HG03064 (cell line): ENCODE measurements around the gene ZCCHC7.
A peak's percentile ranks its signal among the peaks of the same experiment; 100 is the strongest.
"Not testable (repeated sequence)": the region's sequence is repeated elsewhere in the genome, so short reads cannot be mapped to it uniquely, and the experiment has no call there.

ENCODE experiments used
- ATAC-seq: cut with Tn5 transposase; IDR thresholded peaks from one replicate; pipeline ENCODE4 v1.9.1; 2021; ENCODE audit warnings: low read depth; ENCODE audit not compliant: unreplicated experiment

The ZCCHC7 gene

GRCh38 chr9:37119360-37119759 is 1.0 kb upstream of the ZCCHC7 start:
- no peak for ATAC-seq

GRCh38 chr9:37120843-37121335 is 515 bp downstream of the ZCCHC7 start:
- ATAC-seq = peak; percentile 31

- ATAC-seq = no peak
Measured at GRCh38 chr9:37121881-37122280, 1.5 kb downstream of the ZCCHC7 start.

- no peak for ATAC-seq
Measured at GRCh38 chr9:37126214-37126788, 5.9 kb downstream of the ZCCHC7 start.

- no peak for ATAC-seq
Measured at GRCh38 chr9:37127018-37127417, 6.6 kb downstream of the ZCCHC7 start.

- ATAC-seq = no peak
Measured at GRCh38 chr9:37128051-37128450, 7.7 kb downstream of the ZCCHC7 start.

GRCh38 chr9:37134166-37134565 is 13.8 kb downstream of the ZCCHC7 start:
- no peak for ATAC-seq

GRCh38 chr9:37141015-37141414 is 20.6 kb downstream of the ZCCHC7 start:
- ATAC-seq = no peak

- ATAC-seq = no peak
Measured at GRCh38 chr9:37144762-37145161, 24.4 kb downstream of the ZCCHC7 start.

GRCh38 chr9:37146410-37146809 is 26.0 kb downstream of the ZCCHC7 start:
- no peak for ATAC-seq

GRCh38 chr9:37148181-37148580 is 27.8 kb downstream of the ZCCHC7 start:
- ATAC-seq = no peak

- no peak for ATAC-seq
Measured at GRCh38 chr9:37149666-37150308, 29.4 kb downstream of the ZCCHC7 start.

GRCh38 chr9:37150415-37150814 is 30.0 kb downstream of the ZCCHC7 start:
- no peak for ATAC-seq

GRCh38 chr9:37151812-37152211 is 31.4 kb downstream of the ZCCHC7 start:
- ATAC-seq = no peak

- no peak for ATAC-seq
Measured at GRCh38 chr9:37152365-37152764, 32.0 kb downstream of the ZCCHC7 start.

GRCh38 chr9:37155601-37156000 is 35.2 kb downstream of the ZCCHC7 start:
- no peak for ATAC-seq

GRCh38 chr9:37156205-37156604 is 35.8 kb downstream of the ZCCHC7 start:
- no peak for ATAC-seq

- no peak for ATAC-seq
Measured at GRCh38 chr9:37156781-37157356, 36.5 kb downstream of the ZCCHC7 start.

- no peak for ATAC-seq
Measured at GRCh38 chr9:37157726-37158377, 37.5 kb downstream of the ZCCHC7 start.

- ATAC-seq = no peak
Measured at GRCh38 chr9:37163299-37163698, 42.9 kb downstream of the ZCCHC7 start.

GRCh38 chr9:37164335-37164734 is 44.0 kb downstream of the ZCCHC7 start:
- not testable (repeated sequence) for ATAC-seq

- ATAC-seq = no peak
Measured at GRCh38 chr9:37165644-37166043, 45.3 kb downstream of the ZCCHC7 start.
